Measurements from ENCODE around the gene MTHFSD. TPM values are rescaled to one million over a fixed set of nuclear protein-coding genes. Genes with fewer than 3 reads are reported as not detected.

Gene MTHFSD
- total RNA-seq, 2 experiments from 2014 or later, result 22.2 TPM

DNA sequence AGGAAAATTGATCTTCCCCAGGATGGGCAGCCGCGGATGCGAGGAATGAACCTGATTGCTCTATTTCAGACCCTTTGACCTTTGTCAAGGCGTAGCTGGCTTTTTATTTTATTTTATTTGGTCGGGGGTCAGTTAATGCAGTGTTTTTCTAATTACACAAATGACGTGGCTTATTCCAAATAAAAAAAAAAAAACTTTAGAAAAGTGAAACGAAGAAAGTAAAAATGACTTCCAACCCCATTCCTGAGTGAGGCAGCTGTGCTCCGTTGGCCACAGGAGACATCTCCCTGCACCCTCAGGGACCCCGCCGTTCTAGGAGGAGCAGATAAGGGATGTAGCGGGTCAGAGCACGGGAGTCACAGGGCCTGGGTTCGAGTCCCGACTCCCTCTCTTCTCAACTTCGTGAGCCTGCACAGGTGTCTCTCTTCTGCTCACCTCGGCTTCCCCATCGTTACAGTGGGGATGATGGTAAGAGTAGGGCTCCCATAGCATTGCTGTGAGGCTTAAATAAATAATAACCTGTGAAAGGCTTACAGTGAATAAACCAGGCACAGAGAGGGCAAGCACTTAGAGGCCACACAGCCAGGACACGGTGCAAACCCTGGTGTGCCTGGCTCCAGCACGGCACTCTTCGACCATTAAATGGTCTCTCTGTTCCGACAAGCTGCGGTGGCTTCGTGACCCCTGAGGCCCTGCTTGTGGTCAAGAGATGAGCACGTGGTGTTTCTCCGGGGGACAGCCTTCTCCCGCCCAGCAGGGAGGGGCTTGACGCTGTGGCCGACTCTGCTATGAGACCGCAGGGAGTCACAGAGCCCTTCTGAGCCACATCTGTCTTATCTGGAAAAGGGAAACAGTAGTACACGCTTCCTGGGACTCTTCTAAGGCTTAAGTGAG is 34.5 kb downstream of the MTHFSD start:
- Mint-ChIP-seq H3K9me3 (no peaks in the 10 kb centered on the region), H3K4me3 (no peak overlapping the region), H3K27me3 (peaks cover 36% of the 10 kb centered on the region), H3K4me1 (peaks cover 2% of the 10 kb centered on the region), H3K36me3 (ENCODE audit: low read depth) (no peaks in the 10 kb centered on the region), H3K27ac (no peak overlapping the region)
- POLR2A ChIA-PET, result interaction anchor here (0.6 kb wide), 1 partner anchor 13 kb away, joined by 3 read pairs; no protein-coding TSS in a partner anchor
- CTCF ChIA-PET, result interaction anchor here (0.6 to 1.7 kb wide), 4 partner anchors 9 to 437 kb away, joined by 3 to 4 read pairs (median 3); no protein-coding TSS in a partner anchor
- no peak for DNase-seq

DNA sequence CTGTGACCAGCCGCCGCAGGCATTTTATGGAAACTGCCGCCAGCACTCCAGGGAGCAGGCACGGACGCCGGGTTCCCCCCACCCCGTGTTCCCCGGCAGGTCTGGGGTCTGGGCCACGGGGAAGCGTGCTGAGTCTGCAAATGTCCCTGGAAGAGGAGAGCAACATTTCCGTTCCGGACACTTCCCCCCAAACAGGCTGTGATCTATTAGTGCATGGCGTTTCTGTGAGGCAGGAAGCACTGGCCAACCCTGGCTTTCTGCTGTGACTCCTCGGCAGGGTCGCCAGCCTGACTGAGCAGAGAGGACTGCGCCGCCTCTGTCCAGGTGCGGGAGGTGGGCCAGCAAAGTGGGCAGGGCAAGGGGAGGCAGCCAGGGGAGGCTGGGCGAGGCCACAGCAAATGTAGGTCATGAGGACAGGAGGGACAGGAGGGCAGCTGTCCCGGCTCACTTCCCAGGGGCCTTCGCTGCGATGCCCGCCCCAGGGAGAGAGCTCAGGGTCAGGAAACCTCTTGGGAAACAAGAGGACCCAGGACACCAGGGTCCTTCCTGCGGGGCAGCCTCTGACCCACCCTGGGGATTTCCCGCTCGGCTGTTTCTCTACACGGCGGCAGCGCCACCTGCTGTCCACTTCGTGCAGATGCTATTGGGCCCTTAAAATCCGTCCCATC is 35.3 kb downstream of the MTHFSD start:
- H3K4me3 Mint-ChIP-seq, result no peak overlapping the region
- no peak overlapping the region for H3K27ac Mint-ChIP-seq
- POLR2A ChIA-PET, result no interaction called here
- peaks cover 41% of the 10 kb centered on the region for H3K27me3 Mint-ChIP-seq
- DNase-seq, result peak; percentile 53
- H3K4me1 Mint-ChIP-seq, result peaks cover 2% of the 10 kb centered on the region
- H3K36me3 Mint-ChIP-seq (ENCODE audit: low read depth), result no peaks in the 10 kb centered on the region
- no peaks in the 10 kb centered on the region for H3K9me3 Mint-ChIP-seq
- CTCF ChIA-PET, result interaction anchor here (1.0 to 1.7 kb wide), 3 partner anchors 8 to 176 kb away, joined by 3 to 4 read pairs (median 3); no protein-coding TSS in a partner anchor

DNA sequence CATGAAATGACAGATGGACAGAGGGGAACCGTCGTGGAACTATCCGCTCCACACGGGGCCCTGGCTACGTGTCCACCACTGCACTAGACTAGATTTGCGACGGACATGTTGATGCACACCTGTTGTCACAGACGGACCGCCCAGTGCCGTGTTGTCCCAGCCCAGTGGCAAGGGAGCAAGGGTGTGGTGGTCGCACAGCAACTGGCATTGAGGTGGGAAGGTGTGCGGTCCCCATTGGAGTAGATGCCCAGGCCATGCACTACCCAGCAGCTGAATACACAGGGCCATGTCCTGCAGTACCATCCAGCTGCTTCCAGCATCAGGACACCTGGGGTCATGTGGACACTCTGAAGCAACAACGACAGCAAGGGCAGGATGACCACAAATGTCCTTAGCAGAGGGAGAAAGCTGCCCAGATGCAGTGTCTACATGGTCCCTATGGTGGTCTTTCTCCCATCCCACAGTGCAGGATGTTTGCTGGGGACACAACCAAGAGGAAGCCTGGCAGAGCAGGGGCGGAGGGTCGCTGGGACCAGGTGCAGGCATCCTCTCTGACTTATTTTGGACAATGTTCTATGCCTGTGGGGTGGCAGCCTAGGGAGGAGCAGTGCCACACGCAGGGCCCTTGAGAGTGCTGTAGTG is 35.9 kb downstream of the MTHFSD start:
- H3K4me3 Mint-ChIP-seq, result no peak overlapping the region
- CTCF ChIA-PET, result interaction anchor here (1.6 to 1.7 kb wide), 2 partner anchors 46 to 698 kb away, joined by 3 to 5 read pairs; no protein-coding TSS in a partner anchor
- POLR2A ChIA-PET, result no interaction called here
- H3K27me3 Mint-ChIP-seq, result peaks cover 48% of the 10 kb centered on the region
- H3K9me3 Mint-ChIP-seq, result no peaks in the 10 kb centered on the region
- no peak for DNase-seq
- no peaks in the 10 kb centered on the region for H3K36me3 Mint-ChIP-seq (ENCODE audit: low read depth)
- H3K4me1 Mint-ChIP-seq, result peaks cover 2% of the 10 kb centered on the region
- H3K27ac Mint-ChIP-seq, result no peak overlapping the region

GRCh38 chr16:86517652-86518258 is 37.3 kb downstream of the MTHFSD start:
- DNase-seq, result peak; percentile 21
- no peak overlapping the region for H3K27ac Mint-ChIP-seq
- ChIA-PET POLR2A (no interaction called here), CTCF (interaction anchor here (1.0 to 1.8 kb wide), 3 partner anchors 177 to 696 kb away, joined by 4 to 8 read pairs (median 5); no protein-coding TSS in a partner anchor)
- no peaks in the 10 kb centered on the region for H3K9me3 Mint-ChIP-seq
- H3K4me1 Mint-ChIP-seq, result peaks cover 5% of the 10 kb centered on the region
- H3K36me3 Mint-ChIP-seq (ENCODE audit: low read depth), result no peaks in the 10 kb centered on the region
- H3K27me3 Mint-ChIP-seq, result peaks cover 60% of the 10 kb centered on the region
- no peak overlapping the region for H3K4me3 Mint-ChIP-seq

GRCh38 chr16:86517033-86517432 is 38.0 kb downstream of the MTHFSD start:
- POLR2A ChIA-PET, result no interaction called here
- DNase-seq, result no peak
- Mint-ChIP-seq H3K9me3 (no peaks in the 10 kb centered on the region), H3K36me3 (ENCODE audit: low read depth) (no peaks in the 10 kb centered on the region), H3K27me3 (peaks cover 64% of the 10 kb centered on the region), H3K4me1 (peaks cover 5% of the 10 kb centered on the region), H3K4me3 (no peak overlapping the region), H3K27ac (no peak overlapping the region)
- CTCF ChIA-PET, result interaction anchor here (1.6 to 1.8 kb wide), 2 partner anchors 444 to 696 kb away, joined by 5 to 8 read pairs; no protein-coding TSS in a partner anchor

GRCh38 chr16:86516623-86517003 is 38.4 kb downstream of the MTHFSD start:
- DNase-seq, result no peak
- Mint-ChIP-seq H3K9me3 (no peaks in the 10 kb centered on the region), H3K27ac (no peak overlapping the region), H3K36me3 (ENCODE audit: low read depth) (no peaks in the 10 kb centered on the region), H3K27me3 (peaks cover 67% of the 10 kb centered on the region), H3K4me1 (peaks cover 5% of the 10 kb centered on the region), H3K4me3 (no peak overlapping the region)
- ChIA-PET CTCF (interaction anchor here (1.8 kb wide), 1 partner anchor 443 kb away, joined by 8 read pairs; no protein-coding TSS in a partner anchor), POLR2A (no interaction called here)

DNA sequence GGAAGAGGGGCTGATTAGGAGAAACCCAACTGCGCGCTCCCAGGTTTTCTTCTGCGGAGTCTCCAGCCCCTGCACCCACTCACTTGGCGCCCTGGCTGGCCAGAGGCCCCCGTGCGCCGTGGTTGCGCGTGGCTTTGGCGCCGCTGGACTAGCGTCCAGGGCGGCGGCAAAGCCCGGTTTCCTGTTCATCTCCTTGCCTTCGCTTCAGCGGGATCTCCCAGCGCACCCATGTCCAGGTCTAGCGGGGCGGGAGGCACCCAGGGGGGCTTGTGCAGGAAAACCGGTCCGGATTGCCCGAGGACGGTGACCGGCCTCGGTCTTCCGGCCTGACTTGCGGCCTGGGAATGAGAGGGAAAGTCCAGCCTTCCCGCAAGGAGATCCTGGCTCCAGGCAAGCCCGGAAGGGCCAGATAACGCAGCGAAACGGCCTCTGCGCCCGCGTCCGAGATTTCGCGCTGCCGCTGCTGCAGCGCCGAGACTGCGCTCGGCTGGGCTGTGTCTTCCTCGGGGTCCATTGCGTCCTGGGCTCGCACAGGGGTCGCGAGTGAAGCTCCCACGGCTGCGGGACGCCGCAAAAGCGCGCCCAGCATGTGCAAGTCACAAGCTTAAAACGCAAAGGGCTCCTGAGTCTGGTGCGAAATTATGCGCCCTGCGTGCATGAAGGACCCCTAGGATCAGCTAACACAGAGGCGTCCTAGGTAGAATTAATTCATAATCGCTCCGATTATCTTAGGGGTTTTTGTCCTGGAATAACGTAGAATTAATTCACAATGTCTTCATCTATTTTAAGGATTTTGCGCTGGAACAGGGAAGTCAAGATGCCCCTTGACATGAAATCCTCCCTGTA is 39.0 kb downstream of the MTHFSD start:
- POLR2A ChIA-PET, result no interaction called here
- Mint-ChIP-seq H3K4me3 (no peak overlapping the region), H3K27ac (no peak overlapping the region), H3K4me1 (peaks cover 6% of the 10 kb centered on the region), H3K36me3 (ENCODE audit: low read depth) (no peaks in the 10 kb centered on the region), H3K27me3 (peaks cover 70% of the 10 kb centered on the region), H3K9me3 (no peaks in the 10 kb centered on the region)
- DNase-seq, result no peak
- CTCF ChIA-PET, result no interaction called here

DNA sequence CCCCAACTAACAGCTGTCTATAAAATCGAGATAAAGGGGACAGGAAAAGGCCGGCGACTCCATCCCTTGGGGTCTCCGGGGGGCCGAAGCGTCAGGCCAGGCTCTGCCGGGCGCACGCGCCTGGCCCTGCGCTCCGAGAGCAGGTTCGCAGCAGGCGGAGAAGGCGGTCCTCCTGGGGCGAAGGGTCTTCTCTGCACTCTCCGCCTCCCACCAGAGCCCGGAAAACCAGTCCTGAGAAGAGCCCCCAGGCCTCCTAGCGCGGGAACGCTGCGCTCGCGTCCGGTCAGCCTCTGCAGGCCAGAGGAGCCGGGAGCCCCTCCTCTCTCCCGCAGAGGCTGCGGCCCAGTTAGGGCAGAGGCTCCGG is 39.6 kb downstream of the MTHFSD start:
- POLR2A ChIA-PET, result no interaction called here
- H3K27me3 Mint-ChIP-seq, result peaks cover 74% of the 10 kb centered on the region

DNA sequence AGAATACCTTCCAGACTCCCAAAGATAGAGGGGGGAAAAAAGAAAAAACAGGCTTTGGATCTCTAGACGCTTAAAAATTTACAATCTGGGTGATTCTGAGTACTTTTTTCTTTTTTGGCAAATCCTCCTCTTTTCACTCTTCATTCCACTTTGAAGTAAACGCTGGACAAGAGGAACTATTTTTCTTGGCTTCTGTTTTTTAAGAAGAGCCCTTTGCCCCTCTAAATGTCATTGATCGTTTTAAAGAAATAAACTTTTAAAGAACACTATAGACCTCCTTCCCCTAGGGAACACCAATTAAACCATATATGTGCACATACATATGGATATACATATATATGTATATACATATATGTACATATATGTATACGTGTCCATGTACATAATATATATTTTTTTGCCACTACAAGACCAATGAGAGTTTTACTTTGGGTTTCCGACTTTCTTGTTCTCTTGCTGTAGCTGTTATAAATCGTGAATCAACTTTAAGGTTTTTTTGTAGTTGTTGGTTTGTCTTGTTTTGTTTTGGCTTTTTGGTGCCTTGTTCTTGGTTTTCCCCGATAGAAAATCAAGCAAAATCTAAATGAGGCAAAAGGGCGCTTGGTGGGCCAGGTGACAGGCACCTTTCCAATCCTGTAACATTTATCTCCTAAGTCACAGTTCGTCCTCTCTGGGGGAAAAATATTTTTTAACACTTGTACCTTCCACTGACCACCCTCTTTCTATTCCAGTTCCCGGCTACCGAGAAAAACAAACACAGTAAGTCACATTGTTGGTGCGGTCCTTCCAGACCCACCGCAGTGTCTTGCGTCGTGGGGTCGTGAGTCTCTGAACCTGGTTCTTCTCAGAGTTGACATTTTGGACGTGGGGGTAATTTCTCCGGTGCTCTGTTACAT is 40.3 kb downstream of the MTHFSD start:
- Mint-ChIP-seq H3K4me1 (peaks cover 7% of the 10 kb centered on the region), H3K4me3 (no peak overlapping the region), H3K9me3 (no peaks in the 10 kb centered on the region), H3K36me3 (ENCODE audit: low read depth) (no peaks in the 10 kb centered on the region), H3K27me3 (peaks cover 74% of the 10 kb centered on the region), H3K27ac (no peak overlapping the region)
- CTCF ChIA-PET, result no interaction called here
- no peak for DNase-seq
- POLR2A ChIA-PET, result no interaction called here

More for the DNA sequence above, 39.6 kb downstream of the MTHFSD start:
- Mint-ChIP-seq H3K27ac (no peak overlapping the region), H3K4me1 (peaks cover 9% of the 10 kb centered on the region), H3K36me3 (ENCODE audit: low read depth) (no peaks in the 10 kb centered on the region), H3K4me3 (no peak overlapping the region), H3K9me3 (no peaks in the 10 kb centered on the region)
- CTCF ChIA-PET, result no interaction called here
- DNase-seq, result no peak

GRCh38 chr16:86513471-86514277 is 41.4 kb downstream of the MTHFSD start:
- no peak overlapping the region for H3K4me3 Mint-ChIP-seq
- peaks cover 12% of the 10 kb centered on the region for H3K4me1 Mint-ChIP-seq
- peaks cover 4% of the 10 kb centered on the region for H3K36me3 Mint-ChIP-seq (ENCODE audit: low read depth)
- peaks cover 72% of the 10 kb centered on the region for H3K27me3 Mint-ChIP-seq
- H3K27ac Mint-ChIP-seq, result no peak overlapping the region
- DNase-seq, result no peak
- no peaks in the 10 kb centered on the region for H3K9me3 Mint-ChIP-seq
- POLR2A ChIA-PET, result no interaction called here
- CTCF ChIA-PET, result no interaction called here

DNA sequence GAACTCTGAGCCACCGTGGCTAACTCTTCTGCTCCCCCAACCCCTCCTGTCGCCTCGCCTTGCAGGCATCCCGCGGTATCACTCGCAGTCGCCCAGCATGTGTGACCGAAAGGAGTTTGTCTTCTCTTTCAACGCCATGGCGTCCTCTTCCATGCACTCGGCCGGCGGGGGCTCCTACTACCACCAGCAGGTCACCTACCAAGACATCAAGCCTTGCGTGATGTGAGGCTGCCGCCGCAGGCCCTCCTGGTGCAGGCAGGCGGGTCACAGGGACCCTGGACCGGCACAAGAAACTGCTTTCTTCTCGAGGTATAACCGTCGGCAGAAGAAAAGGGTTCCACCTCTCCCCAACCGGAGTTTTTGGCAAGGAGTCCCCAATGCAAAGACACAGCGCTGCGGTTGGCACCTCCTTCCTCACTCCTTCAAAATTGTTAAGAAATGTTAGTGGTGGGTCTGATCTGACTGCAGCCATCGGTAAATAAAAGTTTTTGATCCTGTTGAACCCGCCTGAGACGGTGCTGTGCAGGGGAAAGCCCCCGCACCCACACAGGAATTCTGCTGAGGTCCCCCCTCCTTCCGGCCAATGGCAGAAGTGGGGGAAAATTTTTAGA is 42.1 kb downstream of the MTHFSD start:
- CTCF ChIA-PET, result no interaction called here
- no peak overlapping the region for H3K4me3 Mint-ChIP-seq
- peaks cover 4% of the 10 kb centered on the region for H3K36me3 Mint-ChIP-seq (ENCODE audit: low read depth)
- H3K9me3 Mint-ChIP-seq, result no peaks in the 10 kb centered on the region
- H3K27ac Mint-ChIP-seq, result no peak overlapping the region
- no peak for DNase-seq
- H3K27me3 Mint-ChIP-seq, result peaks cover 66% of the 10 kb centered on the region
- POLR2A ChIA-PET, result no interaction called here
- peaks cover 13% of the 10 kb centered on the region for H3K4me1 Mint-ChIP-seq

Measured in activated CD4-positive, alpha-beta memory T cell treated with anti-CD3 and anti-CD28 coated beads, Interleukin-2, amount 10 ng/mL, durations not matched to agents 7 days and 5 days (primary cell).